ENCODE data around the gene PRKG1. TPM values are rescaled to one million over a fixed set of nuclear protein-coding genes. Genes with fewer than 3 reads are reported as not detected.

Gene PRKG1
- total RNA-seq, 1 experiment from 2014 or later: 16.5 TPM

GRCh38 chr10:52197098-52197497 is 1122.8 kb downstream of the PRKG1 start:
- ChIA-PET CTCF (no interaction called here), POLR2A (no interaction called here)
- H3K9me3 Mint-ChIP-seq: peaks cover 15% of the 10 kb centered on the region
- H3K36me3 Mint-ChIP-seq: no peaks in the 10 kb centered on the region
- no peaks in the 10 kb centered on the region for H3K27me3 Mint-ChIP-seq (ENCODE audit: low read depth)
- ATAC-seq: no peak
- peak overlapping the region; percentile 20; the same call in 1 of the 2 replicates for H3K27ac Mint-ChIP-seq
- no peaks in the 10 kb centered on the region for H3K4me1 Mint-ChIP-seq
- TF ChIP-seq TEAD4 (CRISPR knock-in tag; IDR thresholded peaks at IDR 0.05) (no peak), SMAD3 (CRISPR knock-in tag; IDR thresholded peaks at IDR 0.05; ENCODE audit: borderline replicate concordance) (no peak), NR2C2 (CRISPR knock-in tag; IDR thresholded peaks at IDR 0.05) (no peak), ZNF425 (CRISPR knock-in tag; conservative IDR thresholded peaks at IDR 0.05) (no peak), RORB (CRISPR knock-in tag; IDR thresholded peaks at IDR 0.05) (no peak), CDX4 (CRISPR knock-in tag; IDR thresholded peaks at IDR 0.05; ENCODE audit: borderline replicate concordance) (no peak)
- TF ChIP-seq, protein P1, sequence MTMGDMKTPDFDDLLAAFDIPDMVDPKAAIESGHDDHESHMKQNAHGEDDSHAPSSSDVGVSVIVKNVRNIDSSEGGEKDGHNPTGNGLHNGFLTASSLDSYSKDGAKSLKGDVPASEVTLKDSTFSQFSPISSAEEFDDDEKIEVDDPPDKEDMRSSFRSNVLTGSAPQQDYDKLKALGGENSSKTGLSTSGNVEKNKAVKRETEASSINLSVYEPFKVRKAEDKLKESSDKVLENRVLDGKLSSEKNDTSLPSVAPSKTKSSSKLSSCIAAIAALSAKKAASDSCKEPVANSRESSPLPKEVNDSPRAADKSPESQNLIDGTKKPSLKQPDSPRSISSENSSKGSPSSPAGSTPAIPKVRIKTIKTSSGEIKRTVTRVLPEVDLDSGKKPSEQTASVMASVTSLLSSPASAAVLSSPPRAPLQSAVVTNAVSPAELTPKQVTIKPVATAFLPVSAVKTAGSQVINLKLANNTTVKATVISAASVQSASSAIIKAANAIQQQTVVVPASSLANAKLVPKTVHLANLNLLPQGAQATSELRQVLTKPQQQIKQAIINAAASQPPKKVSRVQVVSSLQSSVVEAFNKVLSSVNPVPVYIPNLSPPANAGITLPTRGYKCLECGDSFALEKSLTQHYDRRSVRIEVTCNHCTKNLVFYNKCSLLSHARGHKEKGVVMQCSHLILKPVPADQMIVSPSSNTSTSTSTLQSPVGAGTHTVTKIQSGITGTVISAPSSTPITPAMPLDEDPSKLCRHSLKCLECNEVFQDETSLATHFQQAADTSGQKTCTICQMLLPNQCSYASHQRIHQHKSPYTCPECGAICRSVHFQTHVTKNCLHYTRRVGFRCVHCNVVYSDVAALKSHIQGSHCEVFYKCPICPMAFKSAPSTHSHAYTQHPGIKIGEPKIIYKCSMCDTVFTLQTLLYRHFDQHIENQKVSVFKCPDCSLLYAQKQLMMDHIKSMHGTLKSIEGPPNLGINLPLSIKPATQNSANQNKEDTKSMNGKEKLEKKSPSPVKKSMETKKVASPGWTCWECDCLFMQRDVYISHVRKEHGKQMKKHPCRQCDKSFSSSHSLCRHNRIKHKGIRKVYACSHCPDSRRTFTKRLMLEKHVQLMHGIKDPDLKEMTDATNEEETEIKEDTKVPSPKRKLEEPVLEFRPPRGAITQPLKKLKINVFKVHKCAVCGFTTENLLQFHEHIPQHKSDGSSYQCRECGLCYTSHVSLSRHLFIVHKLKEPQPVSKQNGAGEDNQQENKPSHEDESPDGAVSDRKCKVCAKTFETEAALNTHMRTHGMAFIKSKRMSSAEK (CRISPR knock-in tag; IDR thresholded peaks at IDR 0.05; ENCODE audit: borderline replicate concordance): no peak
- TF ChIP-seq, protein P2, sequence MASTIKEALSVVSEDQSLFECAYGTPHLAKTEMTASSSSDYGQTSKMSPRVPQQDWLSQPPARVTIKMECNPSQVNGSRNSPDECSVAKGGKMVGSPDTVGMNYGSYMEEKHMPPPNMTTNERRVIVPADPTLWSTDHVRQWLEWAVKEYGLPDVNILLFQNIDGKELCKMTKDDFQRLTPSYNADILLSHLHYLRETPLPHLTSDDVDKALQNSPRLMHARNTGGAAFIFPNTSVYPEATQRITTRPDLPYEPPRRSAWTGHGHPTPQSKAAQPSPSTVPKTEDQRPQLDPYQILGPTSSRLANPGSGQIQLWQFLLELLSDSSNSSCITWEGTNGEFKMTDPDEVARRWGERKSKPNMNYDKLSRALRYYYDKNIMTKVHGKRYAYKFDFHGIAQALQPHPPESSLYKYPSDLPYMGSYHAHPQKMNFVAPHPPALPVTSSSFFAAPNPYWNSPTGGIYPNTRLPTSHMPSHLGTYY (CRISPR knock-in tag; IDR thresholded peaks at IDR 0.05): no peak
- TF ChIP-seq, protein P3, sequence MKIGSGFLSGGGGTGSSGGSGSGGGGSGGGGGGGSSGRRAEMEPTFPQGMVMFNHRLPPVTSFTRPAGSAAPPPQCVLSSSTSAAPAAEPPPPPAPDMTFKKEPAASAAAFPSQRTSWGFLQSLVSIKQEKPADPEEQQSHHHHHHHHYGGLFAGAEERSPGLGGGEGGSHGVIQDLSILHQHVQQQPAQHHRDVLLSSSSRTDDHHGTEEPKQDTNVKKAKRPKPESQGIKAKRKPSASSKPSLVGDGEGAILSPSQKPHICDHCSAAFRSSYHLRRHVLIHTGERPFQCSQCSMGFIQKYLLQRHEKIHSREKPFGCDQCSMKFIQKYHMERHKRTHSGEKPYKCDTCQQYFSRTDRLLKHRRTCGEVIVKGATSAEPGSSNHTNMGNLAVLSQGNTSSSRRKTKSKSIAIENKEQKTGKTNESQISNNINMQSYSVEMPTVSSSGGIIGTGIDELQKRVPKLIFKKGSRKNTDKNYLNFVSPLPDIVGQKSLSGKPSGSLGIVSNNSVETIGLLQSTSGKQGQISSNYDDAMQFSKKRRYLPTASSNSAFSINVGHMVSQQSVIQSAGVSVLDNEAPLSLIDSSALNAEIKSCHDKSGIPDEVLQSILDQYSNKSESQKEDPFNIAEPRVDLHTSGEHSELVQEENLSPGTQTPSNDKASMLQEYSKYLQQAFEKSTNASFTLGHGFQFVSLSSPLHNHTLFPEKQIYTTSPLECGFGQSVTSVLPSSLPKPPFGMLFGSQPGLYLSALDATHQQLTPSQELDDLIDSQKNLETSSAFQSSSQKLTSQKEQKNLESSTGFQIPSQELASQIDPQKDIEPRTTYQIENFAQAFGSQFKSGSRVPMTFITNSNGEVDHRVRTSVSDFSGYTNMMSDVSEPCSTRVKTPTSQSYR (CRISPR knock-in tag; IDR thresholded peaks at IDR 0.05): no peak
- no peak for DNase-seq (ENCODE audit: low spot score)
- no peak overlapping the region for H3K4me3 Mint-ChIP-seq

GRCh38 chr10:52198540-52198939 is 1124.3 kb downstream of the PRKG1 start:
- H3K9me3 Mint-ChIP-seq: peaks cover 26% of the 10 kb centered on the region
- POLR2A ChIA-PET: no interaction called here
- H3K4me3 Mint-ChIP-seq: no peak overlapping the region
- H3K4me1 Mint-ChIP-seq: 0 out of 2 replicates have a peak, but pooled peaks cover 2% of the 10 kb centered on the region
- DNase-seq (ENCODE audit: low spot score) (no peak), ATAC-seq (no peak)
- H3K27me3 Mint-ChIP-seq (ENCODE audit: low read depth): no peaks in the 10 kb centered on the region
- no peak overlapping the region for H3K27ac Mint-ChIP-seq
- H3K36me3 Mint-ChIP-seq: peaks cover 7% of the 10 kb centered on the region
- CTCF ChIA-PET: no interaction called here
- TF ChIP-seq ZNF232 (CRISPR knock-in tag; IDR thresholded peaks at IDR 0.05) (no peak), CREM (CRISPR knock-in tag; IDR thresholded peaks at IDR 0.05) (no peak), SMAD4 (CRISPR knock-in tag; IDR thresholded peaks at IDR 0.05) (no peak), RELA (CRISPR knock-in tag; IDR thresholded peaks at IDR 0.05; ENCODE audit: borderline replicate concordance) (no peak), MAX (CRISPR knock-in tag; IDR thresholded peaks at IDR 0.05) (no peak), NFATC4 (CRISPR knock-in tag; IDR thresholded peaks at IDR 0.05) (no peak), IRF2 (CRISPR knock-in tag; IDR thresholded peaks at IDR 0.05; ENCODE audit: borderline replicate concordance, low read depth) (no peak), MYBL2 (CRISPR knock-in tag; IDR thresholded peaks at IDR 0.05) (no peak), ZNF671 (CRISPR knock-in tag; IDR thresholded peaks at IDR 0.05) (no peak), NFE2L1 (CRISPR knock-in tag; IDR thresholded peaks at IDR 0.05) (no peak), TEAD1 (CRISPR knock-in tag; IDR thresholded peaks at IDR 0.05) (no peak), TCF7 (CRISPR knock-in tag; IDR thresholded peaks at IDR 0.05; ENCODE audit: low read depth) (no peak), ZNF396 (CRISPR knock-in tag; IDR thresholded peaks at IDR 0.05; ENCODE audit: borderline replicate concordance) (no peak), USF1 (CRISPR knock-in tag; IDR thresholded peaks at IDR 0.05) (no peak)
- TF ChIP-seq, protein P2 (CRISPR knock-in tag; IDR thresholded peaks at IDR 0.05): no peak

Data from WTC11 (cell line).